A172 (cell line): ENCODE results near the gene IP6K2. TPM values are rescaled to one million over a fixed set of nuclear protein-coding genes. Genes with fewer than 3 reads are reported as not detected.
A peak's percentile ranks its signal among the peaks of the same experiment; 100 is the strongest.
"Not testable (repeated sequence)": the region's sequence is repeated elsewhere in the genome, so short reads cannot be mapped to it uniquely, and the experiment has no call there.

Experiments used
- DNase-seq: peaks from one replicate; pipeline ENCODE4 v3.0.0-alpha.2; 2015; ENCODE audit warnings: low spot score
- total RNA-seq: library from RNA; depleted of rRNA; stranded (reverse); fragments of >200 nt; shearing (Covaris generic); gene quantifications from 2 replicates; pipeline ENCODE4 v1.2.3, GENCODE V29; 2014; rRNA removed

IP6K2 gene, protein sequence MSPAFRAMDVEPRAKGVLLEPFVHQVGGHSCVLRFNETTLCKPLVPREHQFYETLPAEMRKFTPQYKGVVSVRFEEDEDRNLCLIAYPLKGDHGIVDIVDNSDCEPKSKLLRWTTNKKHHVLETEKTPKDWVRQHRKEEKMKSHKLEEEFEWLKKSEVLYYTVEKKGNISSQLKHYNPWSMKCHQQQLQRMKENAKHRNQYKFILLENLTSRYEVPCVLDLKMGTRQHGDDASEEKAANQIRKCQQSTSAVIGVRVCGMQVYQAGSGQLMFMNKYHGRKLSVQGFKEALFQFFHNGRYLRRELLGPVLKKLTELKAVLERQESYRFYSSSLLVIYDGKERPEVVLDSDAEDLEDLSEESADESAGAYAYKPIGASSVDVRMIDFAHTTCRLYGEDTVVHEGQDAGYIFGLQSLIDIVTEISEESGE
- 64.1 and 73.4 TPM in 2 replicates for total RNA-seq

GRCh38 chr3:48716982-48717746 lies at the start of gene IP6K2:
Gene IP6K2, minus strand, starts transcription at chr3:48717221. Its CDS starts 21,930 bp downstream, at chr3:48695291.
- peak; percentile 96 for DNase-seq

DNA sequence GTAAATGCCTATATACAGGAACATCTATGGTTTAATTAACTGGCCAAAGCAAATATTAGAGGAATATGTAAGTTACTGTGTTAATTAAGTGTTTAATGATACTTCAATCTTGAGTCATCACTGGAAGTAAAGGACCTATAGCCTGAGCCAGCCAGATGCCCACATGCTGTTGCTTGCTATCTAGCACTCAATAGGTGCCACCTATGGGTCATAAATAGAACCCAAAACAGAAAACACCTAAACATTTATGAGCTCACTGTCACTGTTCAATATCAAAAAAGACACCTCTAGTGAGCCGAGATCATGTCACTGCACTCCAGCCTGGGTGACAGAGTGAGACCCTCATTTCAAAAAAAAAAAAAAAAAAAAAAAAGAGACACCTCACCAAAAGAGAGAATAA lies 48.4 kb upstream of the IP6K2 start:
- DNase-seq, result no peak

GRCh38 chr3:48762816-48763215 lies 45.8 kb upstream of the IP6K2 start:
- DNase-seq, result no peak

GRCh38 chr3:48759991-48760540 lies 43.0 kb upstream of the IP6K2 start:
- DNase-seq, result not testable (repeated sequence)

DNA sequence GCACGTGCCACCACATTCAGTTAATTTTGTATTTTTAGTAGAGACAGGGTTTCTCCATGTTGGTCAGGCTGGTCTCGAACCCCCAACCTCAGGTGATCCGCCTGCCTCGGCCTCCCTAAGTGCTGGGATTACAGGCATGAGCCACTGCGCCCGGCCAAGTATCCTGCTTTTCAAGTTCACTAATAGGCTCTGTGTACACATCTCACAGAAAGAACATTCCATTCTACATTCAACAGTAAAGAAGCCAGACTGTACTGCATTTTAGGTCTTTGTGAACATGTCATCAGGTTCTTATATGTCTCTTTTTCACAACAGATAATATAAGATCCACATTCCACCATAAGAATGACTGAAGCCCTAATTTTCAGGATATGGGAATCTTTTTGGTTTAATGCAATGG lies 42.5 kb upstream of the IP6K2 start:
- not testable (repeated sequence) for DNase-seq

- no peak for DNase-seq
Measured at GRCh38 chr3:48759071-48759470, 42.0 kb upstream of the IP6K2 start.

DNA sequence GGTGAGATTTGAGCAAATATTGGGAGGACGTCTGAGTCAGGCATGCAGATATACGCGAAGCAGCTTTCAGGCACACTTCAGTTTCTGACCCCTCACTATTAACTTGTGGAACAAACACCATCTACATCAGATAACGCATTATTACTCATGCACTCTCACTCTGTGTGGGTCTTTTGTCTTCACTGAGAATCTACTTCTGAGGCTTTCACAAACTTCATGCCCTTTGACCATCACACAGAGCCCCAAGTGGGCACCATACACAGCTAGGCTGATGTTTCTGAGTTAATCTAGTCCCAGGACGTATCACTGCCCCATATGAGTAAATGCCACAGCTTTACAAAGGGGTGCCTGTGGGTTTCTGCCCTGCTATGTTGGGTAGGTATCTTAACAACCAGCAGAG lies 39.6 kb upstream of the IP6K2 start:
- no peak for DNase-seq

GRCh38 chr3:48750856-48751255 lies 33.8 kb upstream of the IP6K2 start:
- no peak for DNase-seq

- DNase-seq, result no peak
Measured at GRCh38 chr3:48748754-48749153, 31.7 kb upstream of the IP6K2 start.

DNA sequence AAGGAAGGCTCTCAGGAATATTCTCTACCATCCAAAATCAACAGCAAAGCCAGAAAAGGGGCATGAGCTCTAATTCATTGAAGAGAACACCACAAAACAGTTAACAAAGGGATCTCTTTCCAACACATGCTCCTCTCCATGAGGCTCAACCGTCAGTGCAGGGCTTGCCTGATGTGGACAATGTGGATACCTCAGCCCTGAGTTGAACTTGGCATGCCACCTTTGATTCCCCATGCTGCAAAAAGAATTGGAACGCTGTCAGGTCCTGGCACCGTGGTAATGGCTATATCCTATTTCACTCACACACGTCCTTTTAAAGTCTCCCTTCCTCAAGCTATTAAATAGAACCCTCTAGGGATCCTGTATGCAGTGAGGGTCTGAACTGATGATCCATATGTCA lies 30.7 kb upstream of the IP6K2 start:
- DNase-seq, result no peak

- no peak for DNase-seq
Measured at GRCh38 chr3:48747015-48747615, 30.1 kb upstream of the IP6K2 start.

DNA sequence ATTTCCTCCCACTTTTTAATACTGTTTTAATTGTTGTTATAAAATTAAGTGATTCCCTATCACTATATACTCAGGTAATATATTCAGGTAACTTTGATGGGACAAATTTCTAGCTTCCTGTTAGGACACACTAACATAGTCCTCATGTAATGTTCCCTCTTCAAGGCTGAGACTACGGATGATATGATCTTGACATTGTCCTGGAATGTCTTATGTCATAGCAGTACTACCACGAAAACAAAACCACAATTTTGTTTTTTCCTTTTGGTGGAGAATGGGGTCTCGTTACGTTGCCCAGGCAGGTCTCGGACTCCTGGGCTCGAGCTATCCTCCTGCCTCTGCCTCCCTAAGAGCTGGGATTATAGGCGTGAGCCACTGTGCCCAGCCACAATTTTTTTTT lies 26.8 kb upstream of the IP6K2 start:
- no peak for DNase-seq

- DNase-seq, result not testable (repeated sequence)
Measured at GRCh38 chr3:48741226-48741625, 24.2 kb upstream of the IP6K2 start.

- peak; percentile 11 for DNase-seq
Measured at GRCh38 chr3:48739955-48740823, 23.2 kb upstream of the IP6K2 start.

DNA sequence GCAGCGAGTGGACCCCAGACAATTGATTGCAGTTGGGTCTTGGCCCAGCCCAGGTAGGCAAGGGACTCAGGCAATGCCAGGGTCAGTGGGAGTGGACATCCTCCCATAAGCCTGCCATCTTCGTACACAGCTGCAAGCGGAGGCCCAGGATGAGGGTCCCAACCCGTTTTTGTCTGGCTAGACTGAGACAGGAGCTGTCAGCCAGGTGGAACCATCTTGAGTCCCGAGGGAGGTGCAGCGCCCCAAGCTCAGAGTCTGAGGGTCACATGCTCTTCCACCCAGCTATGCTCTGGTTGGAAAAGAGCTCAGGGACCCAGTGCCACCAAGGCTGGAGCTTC lies 22.6 kb upstream of the IP6K2 start:
- no peak for DNase-seq

- DNase-seq, result no peak
Measured at GRCh38 chr3:48738926-48739616, 22.1 kb upstream of the IP6K2 start.

DNA sequence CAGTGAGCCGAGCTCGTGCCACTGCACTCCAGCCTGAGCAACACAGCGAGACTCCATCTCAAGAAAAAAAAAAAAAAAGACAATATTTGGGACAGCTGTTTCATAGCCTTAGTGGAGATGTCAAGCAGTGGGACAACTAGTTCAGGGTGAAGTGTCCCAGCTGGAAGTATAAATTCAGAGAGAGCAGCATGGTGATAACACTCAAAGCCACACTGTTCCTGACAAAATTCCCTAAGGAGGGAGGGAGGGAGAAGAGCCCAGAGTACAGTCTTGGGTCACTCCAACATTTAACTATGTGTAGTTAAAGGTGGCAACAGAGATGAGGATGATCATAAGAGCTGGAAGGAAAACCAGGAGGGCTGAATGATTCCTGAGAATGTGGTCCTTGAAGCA lies 21.1 kb upstream of the IP6K2 start:
- DNase-seq, result no peak

DNA sequence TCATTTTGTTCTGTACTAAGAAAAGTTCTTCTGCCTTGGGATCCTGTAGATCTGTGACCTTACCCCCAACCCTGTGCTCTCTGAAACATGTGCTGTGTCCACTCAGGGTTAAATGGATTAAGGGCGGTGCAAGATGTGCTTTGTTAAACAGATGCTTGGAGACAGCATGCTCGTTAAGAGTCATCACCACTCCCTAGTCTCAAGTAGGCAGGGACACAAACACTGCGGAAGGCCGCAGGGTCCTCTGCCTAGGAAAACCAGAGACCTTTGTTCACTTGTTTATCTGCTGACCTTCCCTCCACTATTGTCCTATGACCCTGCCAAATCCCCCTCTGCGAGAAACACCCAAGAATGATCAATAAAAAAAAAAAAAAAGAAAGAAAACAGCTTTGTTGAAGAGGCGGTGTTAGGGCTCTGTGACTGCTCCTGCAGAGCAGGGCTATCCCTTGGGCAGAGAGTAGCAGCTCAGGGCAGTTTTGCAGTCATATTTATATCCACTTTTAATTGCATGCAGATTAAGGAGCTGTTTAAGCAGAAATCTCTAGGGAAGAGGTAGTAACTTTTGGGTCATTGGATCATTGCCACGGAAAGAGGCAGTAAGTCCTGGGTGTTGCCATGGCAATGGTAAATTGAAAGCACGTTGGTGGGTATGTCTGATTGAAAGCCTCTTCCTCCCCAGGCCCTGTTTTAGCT lies 18.2 kb upstream of the IP6K2 start:
- DNase-seq, result not testable (repeated sequence)

- not testable (repeated sequence) for DNase-seq
Measured at GRCh38 chr3:48734541-48734940, 17.5 kb upstream of the IP6K2 start.
